Endodermal cell (in vitro differentiated cells): ENCODE results near the gene VAV2. TPM values are rescaled to one million over a fixed set of nuclear protein-coding genes. Genes with fewer than 3 reads are reported as not detected.

ENCODE experiments used
- DNase-seq: peaks from one replicate; pipeline ENCODE4 v3.0.0-alpha.2; 2017
- H3K27ac ChIP-seq: 2 replicates; pipeline ENCODE4 v1.5.1; 2013; ENCODE audit warnings: mild to moderate bottlenecking, low read depth, low read length, moderate library complexity
- H3K27me3 ChIP-seq: 2 replicates; pipeline ENCODE4 v1.6.1; 2013; ENCODE audit warnings: mild to moderate bottlenecking, low read length, moderate library complexity; ENCODE audit not compliant: insufficient read depth, control insufficient read depth, poor library complexity, severe bottlenecking
- H3K36me3 ChIP-seq: 2 replicates; pipeline ENCODE4 v1.7.0; 2013; ENCODE audit warnings: mild to moderate bottlenecking, low read length, moderate library complexity; ENCODE audit not compliant: control insufficient read depth, insufficient read depth
- H3K4me1 ChIP-seq: one replicate; pipeline ENCODE4 v1.7.0; 2013; ENCODE audit warnings: low read length; ENCODE audit not compliant: control insufficient read depth, insufficient read depth
- H3K4me3 ChIP-seq: 2 replicates; pipeline ENCODE4 v1.5.1; 2013; ENCODE audit warnings: mild to moderate bottlenecking, low read length, moderate library complexity
- H3K9ac ChIP-seq: 2 replicates; pipeline ENCODE4 v1.6.1; 2013; ENCODE audit warnings: mild to moderate bottlenecking, low read length, moderate library complexity; ENCODE audit not compliant: poor library complexity, severe bottlenecking; ENCODE audit errors: extremely low read depth
- H3K9me3 ChIP-seq: 2 replicates; pipeline ENCODE4 v1.6.1; 2013; ENCODE audit warnings: mild to moderate bottlenecking, low read length, moderate library complexity; ENCODE audit not compliant: control insufficient read depth
- H3K27ac Mint-ChIP-seq: 2 replicates; pipeline ENCODE4 v1.8.0; 2020; ENCODE audit warnings: mixed read lengths
- H3K27me3 Mint-ChIP-seq: 2 replicates; pipeline ENCODE4 v1.8.0; 2021; ENCODE audit warnings: mild to moderate bottlenecking, mixed read lengths; ENCODE audit not compliant: insufficient read depth
- H3K36me3 Mint-ChIP-seq: 2 replicates; pipeline ENCODE4 v1.8.0; 2020; ENCODE audit warnings: low read depth, mixed read lengths
- H3K4me1 Mint-ChIP-seq: 2 replicates; pipeline ENCODE4 v1.8.0; 2020; ENCODE audit warnings: mixed read lengths
- H3K4me3 Mint-ChIP-seq: 2 replicates; pipeline ENCODE4 v1.8.0; 2020; ENCODE audit warnings: mild to moderate bottlenecking, moderate library complexity, mixed read lengths
- H3K9me3 Mint-ChIP-seq: 2 replicates; pipeline ENCODE4 v1.8.0; 2020; ENCODE audit warnings: mild to moderate bottlenecking, mixed read lengths
- CTCF ChIP-seq: fragments of 200-600 bp; sonication (generic); conservative IDR thresholded peaks from 2 replicates; pipeline ENCODE4 v1.5.0; 2021; ENCODE audit warnings: antibody characterized with exemption, mild to moderate bottlenecking
- WGBS, 2 experiments: methylation state at CpG; one replicate each; pipeline versions ENCODE4 v1.1.5 to v1.1.7; 2013; ENCODE audit warnings: missing lambda C conversion rate in 2 of 2, mixed read lengths in 1 of 2; ENCODE audit not compliant: insufficient coverage in 1 of 2, insufficient read length in 1 of 2; 5-methylcytosine and 5-hydroxymethylcytosine counted together
- total RNA-seq, 2 donors: library from RNA; stranded (reverse); fragmentation: NEBNext Ultra II Directional in 1 of 2; extraction: Animal tissue kit (Norgen Biotek cat#: 25700) in 1 of 2; gene quantifications; 2 replicates in 1 of 2; 3 replicates in 1 of 2; pipeline ENCODE4 v1.2.1, GENCODE V29; 2021

Gene VAV2
- total RNA-seq, 2 donors from 2014 or later, result 29.8 to 35.9 TPM

DNA sequence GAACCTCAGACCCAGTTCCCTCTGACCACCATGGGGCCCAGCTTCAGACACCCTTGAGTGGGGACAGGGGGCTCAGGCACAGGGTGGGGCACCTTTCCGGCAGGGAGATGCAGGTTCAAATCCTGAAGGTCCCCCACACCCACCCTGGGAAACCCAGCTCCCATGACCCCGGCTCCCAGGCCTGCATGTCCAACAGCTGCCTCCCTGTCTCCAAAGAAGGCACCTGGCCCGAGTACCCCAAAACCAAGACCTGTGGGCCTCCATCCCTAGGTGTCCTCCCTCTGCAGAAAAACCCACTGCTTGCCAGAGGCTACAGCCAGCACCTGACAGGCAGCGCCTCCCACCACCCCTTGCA is 38.5 kb downstream of the VAV2 start:
- Mint-ChIP-seq H3K4me1 (peaks cover 16% of the 10 kb centered on the region), H3K36me3 (no peaks in the 10 kb centered on the region), H3K4me3 (no peak overlapping the region), H3K27me3 (no peaks in the 10 kb centered on the region), H3K9me3 (peaks cover 1% of the 10 kb centered on the region), H3K27ac (no peak overlapping the region)
- H3K9me3 ChIP-seq, result no peaks in the 10 kb centered on the region
- no peaks in the 10 kb centered on the region for H3K4me1 ChIP-seq
- H3K27ac ChIP-seq, result no peak overlapping the region
- no peak for TF ChIP-seq CTCF
- H3K36me3 ChIP-seq, result no peaks in the 10 kb centered on the region
- no peaks in the 10 kb centered on the region for H3K27me3 ChIP-seq
- H3K9ac ChIP-seq, result no peak overlapping the region
- no peak overlapping the region for H3K4me3 ChIP-seq
- DNase-seq, result no peak
- 95% methylated on average over 4 of the region's 4 CpGs; no CpG with 5 or more reads in 1 of the 2 experiments for WGBS, 2 experiments

- peaks cover 11% of the 10 kb centered on the region for H3K4me1 Mint-ChIP-seq
- H3K27me3 Mint-ChIP-seq, result no peaks in the 10 kb centered on the region
- H3K4me3 Mint-ChIP-seq, result no peak overlapping the region
Observed at GRCh38 chr9:133952598-133953550, 39.2 kb downstream of the VAV2 start.

GRCh38 chr9:133951265-133951664 is 40.9 kb downstream of the VAV2 start:
- H3K4me3 Mint-ChIP-seq, result no peak overlapping the region
- DNase-seq, result no peak
- H3K27me3 Mint-ChIP-seq, result no peaks in the 10 kb centered on the region
- no peak for TF ChIP-seq CTCF
- Histone ChIP-seq H3K4me1 (no peaks in the 10 kb centered on the region), H3K4me3 (no peak overlapping the region), H3K36me3 (no peaks in the 10 kb centered on the region), H3K27me3 (no peaks in the 10 kb centered on the region), H3K9ac (no peak overlapping the region), H3K9me3 (no peaks in the 10 kb centered on the region), H3K27ac (peak overlapping the region; percentile 63)
- 94 to 100% methylated on average over 5 to 8 of the region's 8 CpGs for WGBS, 2 experiments
- peaks cover 1% of the 10 kb centered on the region for H3K9me3 Mint-ChIP-seq
- peaks cover 2% of the 10 kb centered on the region for H3K36me3 Mint-ChIP-seq
- no peak overlapping the region for H3K27ac Mint-ChIP-seq
- H3K4me1 Mint-ChIP-seq, result peaks cover under 1% of the 10 kb centered on the region

More at GRCh38 chr9:133952598-133953550, 39.2 kb downstream of the VAV2 start:
- no peak overlapping the region for H3K27ac ChIP-seq
- H3K4me3 ChIP-seq, result no peak overlapping the region
- H3K9me3 Mint-ChIP-seq, result peaks cover 1% of the 10 kb centered on the region
- WGBS, 2 experiments, result 92 to 95% methylated on average over 10 to 17 of the region's 18 CpGs
- H3K36me3 ChIP-seq, result no peaks in the 10 kb centered on the region
- no peaks in the 10 kb centered on the region for H3K27me3 ChIP-seq
- DNase-seq, result no peak
- H3K4me1 ChIP-seq, result no peaks in the 10 kb centered on the region
- no peak overlapping the region for H3K9ac ChIP-seq
- no peak for TF ChIP-seq CTCF
- H3K36me3 Mint-ChIP-seq, result peaks cover 2% of the 10 kb centered on the region
- H3K9me3 ChIP-seq, result no peaks in the 10 kb centered on the region
- H3K27ac Mint-ChIP-seq, result no peak overlapping the region
